Neural cell (in vitro differentiated cells): ENCODE results near the gene PRUNE2.

ENCODE experiments used
- EP300 ChIP-seq: fragments of 450-650 bp; conservative IDR thresholded peaks from 2 replicates; pipeline ENCODE4 v1.6.1; 2014; ENCODE audit warnings: antibody characterized with exemption, mild to moderate bottlenecking, moderate library complexity; ENCODE audit not compliant: poor library complexity, severe bottlenecking
- POLR2AphosphoS5 ChIP-seq: IDR thresholded peaks from 2 replicates; pipeline ENCODE4 v1.6.1; 2012
- TAF1 ChIP-seq: IDR thresholded peaks from 2 replicates; pipeline ENCODE4 v1.6.1; 2012; ENCODE audit warnings: low read depth
- TF ChIP-seq, protein P1 (sequence below): fragments of 450-650 bp; IDR thresholded peaks from 2 replicates; pipeline ENCODE4 v1.5.1; 2014; ENCODE audit warnings: antibody characterized with exemption, mild to moderate bottlenecking, moderate library complexity; ENCODE audit not compliant: poor library complexity, severe bottlenecking
- TF ChIP-seq, protein P2 (sequence below): IDR thresholded peaks from 2 replicates; pipeline ENCODE4 v1.6.1; 2012; ENCODE audit warnings: borderline replicate concordance

DNA sequence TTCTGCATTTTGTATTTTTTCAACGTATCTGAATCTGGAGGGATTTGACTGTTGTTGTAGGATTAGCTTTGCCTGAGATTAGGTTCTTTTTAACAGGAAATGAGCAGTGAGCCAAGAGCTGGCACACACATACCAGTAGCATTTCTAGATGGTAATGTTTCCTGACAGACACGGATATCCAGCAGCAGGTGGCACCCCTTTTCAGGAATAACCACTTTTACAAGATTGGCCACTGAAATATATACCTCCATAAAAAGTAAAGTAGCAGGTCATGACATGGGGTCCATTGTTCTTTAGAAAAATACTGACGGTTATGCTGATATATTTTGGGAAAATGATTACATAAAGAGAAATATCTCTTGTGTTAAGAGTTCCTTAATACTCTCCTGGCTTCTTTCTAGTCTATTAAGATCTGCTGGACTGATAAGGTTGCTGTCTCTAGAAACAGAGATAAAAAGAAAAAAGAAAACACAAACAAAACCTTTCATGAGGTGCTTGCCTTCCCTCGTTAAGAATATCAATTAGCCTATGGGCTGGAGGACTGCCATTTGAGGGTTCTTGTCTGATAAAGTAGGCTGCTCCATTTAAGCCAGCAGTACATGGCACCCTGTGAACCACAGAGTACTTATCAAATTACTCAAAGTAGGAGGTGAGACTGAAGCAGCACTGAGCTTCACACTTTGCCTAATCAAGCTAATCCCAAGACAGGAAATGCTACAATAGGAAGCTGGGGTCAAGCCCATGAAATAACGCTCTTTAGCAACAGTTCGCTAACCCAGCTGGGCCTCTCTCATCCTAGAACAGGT, 243.2 kb downstream of the PRUNE2 start:
- TF ChIP-seq, protein P1, sequence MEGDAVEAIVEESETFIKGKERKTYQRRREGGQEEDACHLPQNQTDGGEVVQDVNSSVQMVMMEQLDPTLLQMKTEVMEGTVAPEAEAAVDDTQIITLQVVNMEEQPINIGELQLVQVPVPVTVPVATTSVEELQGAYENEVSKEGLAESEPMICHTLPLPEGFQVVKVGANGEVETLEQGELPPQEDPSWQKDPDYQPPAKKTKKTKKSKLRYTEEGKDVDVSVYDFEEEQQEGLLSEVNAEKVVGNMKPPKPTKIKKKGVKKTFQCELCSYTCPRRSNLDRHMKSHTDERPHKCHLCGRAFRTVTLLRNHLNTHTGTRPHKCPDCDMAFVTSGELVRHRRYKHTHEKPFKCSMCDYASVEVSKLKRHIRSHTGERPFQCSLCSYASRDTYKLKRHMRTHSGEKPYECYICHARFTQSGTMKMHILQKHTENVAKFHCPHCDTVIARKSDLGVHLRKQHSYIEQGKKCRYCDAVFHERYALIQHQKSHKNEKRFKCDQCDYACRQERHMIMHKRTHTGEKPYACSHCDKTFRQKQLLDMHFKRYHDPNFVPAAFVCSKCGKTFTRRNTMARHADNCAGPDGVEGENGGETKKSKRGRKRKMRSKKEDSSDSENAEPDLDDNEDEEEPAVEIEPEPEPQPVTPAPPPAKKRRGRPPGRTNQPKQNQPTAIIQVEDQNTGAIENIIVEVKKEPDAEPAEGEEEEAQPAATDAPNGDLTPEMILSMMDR, result no peak
- no peak for TF ChIP-seq TAF1
- TF ChIP-seq EP300, result no peak
- no peak for TF ChIP-seq POLR2AphosphoS5
- TF ChIP-seq, protein P2, sequence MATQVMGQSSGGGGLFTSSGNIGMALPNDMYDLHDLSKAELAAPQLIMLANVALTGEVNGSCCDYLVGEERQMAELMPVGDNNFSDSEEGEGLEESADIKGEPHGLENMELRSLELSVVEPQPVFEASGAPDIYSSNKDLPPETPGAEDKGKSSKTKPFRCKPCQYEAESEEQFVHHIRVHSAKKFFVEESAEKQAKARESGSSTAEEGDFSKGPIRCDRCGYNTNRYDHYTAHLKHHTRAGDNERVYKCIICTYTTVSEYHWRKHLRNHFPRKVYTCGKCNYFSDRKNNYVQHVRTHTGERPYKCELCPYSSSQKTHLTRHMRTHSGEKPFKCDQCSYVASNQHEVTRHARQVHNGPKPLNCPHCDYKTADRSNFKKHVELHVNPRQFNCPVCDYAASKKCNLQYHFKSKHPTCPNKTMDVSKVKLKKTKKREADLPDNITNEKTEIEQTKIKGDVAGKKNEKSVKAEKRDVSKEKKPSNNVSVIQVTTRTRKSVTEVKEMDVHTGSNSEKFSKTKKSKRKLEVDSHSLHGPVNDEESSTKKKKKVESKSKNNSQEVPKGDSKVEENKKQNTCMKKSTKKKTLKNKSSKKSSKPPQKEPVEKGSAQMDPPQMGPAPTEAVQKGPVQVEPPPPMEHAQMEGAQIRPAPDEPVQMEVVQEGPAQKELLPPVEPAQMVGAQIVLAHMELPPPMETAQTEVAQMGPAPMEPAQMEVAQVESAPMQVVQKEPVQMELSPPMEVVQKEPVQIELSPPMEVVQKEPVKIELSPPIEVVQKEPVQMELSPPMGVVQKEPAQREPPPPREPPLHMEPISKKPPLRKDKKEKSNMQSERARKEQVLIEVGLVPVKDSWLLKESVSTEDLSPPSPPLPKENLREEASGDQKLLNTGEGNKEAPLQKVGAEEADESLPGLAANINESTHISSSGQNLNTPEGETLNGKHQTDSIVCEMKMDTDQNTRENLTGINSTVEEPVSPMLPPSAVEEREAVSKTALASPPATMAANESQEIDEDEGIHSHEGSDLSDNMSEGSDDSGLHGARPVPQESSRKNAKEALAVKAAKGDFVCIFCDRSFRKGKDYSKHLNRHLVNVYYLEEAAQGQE, result no peak
